B cell (primary cell): ENCODE results near the gene SMTN. TPM values are rescaled to one million over a fixed set of nuclear protein-coding genes. Genes with fewer than 3 reads are reported as not detected.

ENCODE experiments used
- ATAC-seq: fragments of 200-7000 bp; cut with Tn5 transposase; one replicate; pipeline ENCODE4 v1.10.0; 2021; ENCODE audit warnings: low read depth, mild to moderate bottlenecking, moderate number of reproducible peaks, moderate library complexity
- CTCF ChIA-PET: fragments of 350-600 bp; sonication (Branson Sonifier 250); formaldehyde crosslinking; loops from one replicate; lab custom pipeline; 2021; ENCODE audit warnings: antibody characterized with exemption, inconsistent platforms; lab: Charles Lee
- POLR2A ChIA-PET: fragments of 350-600 bp; sonication (Branson Sonifier 250); formaldehyde crosslinking; loops from one replicate; lab custom pipeline; 2021; ENCODE audit warnings: antibody characterized with exemption; lab: Charles Lee
- DNase-seq: peaks from one replicate; pipeline ENCODE4 v3.0.0; 2013
- H2AFZ ChIP-seq: 2 replicates; pipeline ENCODE4 v1.6.1; 2012; ENCODE audit warnings: mild to moderate bottlenecking, low read depth, low read length; ENCODE audit not compliant: insufficient read depth, poor library complexity, severe bottlenecking
- H3K27ac ChIP-seq, 2 donors: 1 replicate in 1 of 2; 2 replicates in 1 of 2; pipeline ENCODE4 v1.5.1; 2012 to 2013; ENCODE audit warnings: low read length in 2 of 2, mild to moderate bottlenecking in 2 of 2, moderate library complexity in 1 of 2
- H3K27me3 ChIP-seq, 4 experiments: fragments of 200-600 bp in 1 of 4; sonication (generic) in 1 of 4; replicated peaks in 1 of 4; 1 replicate in 2 of 4; 2 replicates in 2 of 4; pipeline versions ENCODE4 v1.6.1 to v1.7.0; 2013 to 2016; ENCODE audit warnings: low read length in 3 of 4, mild to moderate bottlenecking in 2 of 4, mixed read lengths in 1 of 4, moderate library complexity in 1 of 4; ENCODE audit not compliant: insufficient read depth in 4 of 4, control insufficient read depth in 3 of 4; ENCODE audit errors: control extremely low read depth in 1 of 4
- H3K36me3 ChIP-seq, 2 experiments: replicated peaks in 1 of 2; 1 replicate in 1 of 2; 2 replicates in 1 of 2; pipeline versions ENCODE4 v1.6.1 to v1.7.1; 2013; ENCODE audit warnings: low read length in 1 of 2; ENCODE audit not compliant: insufficient read depth in 2 of 2, control insufficient read depth in 1 of 2; ENCODE audit errors: control extremely low read depth in 1 of 2, extremely low read depth in 1 of 2
- H3K4me1 ChIP-seq, 2 donors: fragments of 200-600 bp in 1 of 2; sonication (generic) in 1 of 2; 1 replicate in 1 of 2; 2 replicates in 1 of 2; pipeline versions ENCODE4 v1.5.1 to v1.6.1; 2013 to 2017; ENCODE audit warnings: low read length in 2 of 2; ENCODE audit not compliant: control insufficient read depth in 2 of 2, insufficient read depth in 2 of 2
- H3K4me2 ChIP-seq: replicated peaks from 2 replicates; pipeline ENCODE3; 2012; ENCODE audit warnings: mild to moderate bottlenecking, low read depth, low read length; ENCODE audit not compliant: poor library complexity, severe bottlenecking
- H3K4me3 ChIP-seq, 5 experiments: fragments of 200-600 bp in 1 of 5; sonication (generic) in 1 of 5; 1 replicate in 3 of 5; 2 replicates in 2 of 5; pipeline versions ENCODE4 v1.5.1 to v1.7.0; 2011 to 2016; ENCODE audit warnings: low read length in 4 of 5, mild to moderate bottlenecking in 4 of 5, low read depth in 2 of 5, control low read depth in 1 of 5, moderate library complexity in 1 of 5; ENCODE audit not compliant: insufficient read depth in 1 of 5; ENCODE audit errors: control extremely low read depth in 1 of 5, extremely low read depth in 1 of 5
- H3K79me2 ChIP-seq: fragments of 200-600 bp; sonication (generic); one replicate; pipeline ENCODE4 v1.6.0; 2016; ENCODE audit warnings: low read length; ENCODE audit not compliant: control insufficient read depth, insufficient read depth
- H3K9ac ChIP-seq: fragments of 200-600 bp; sonication (generic); 2 replicates; pipeline ENCODE4 v1.6.1; 2017; ENCODE audit warnings: mild to moderate bottlenecking, low read length, moderate library complexity
- H3K9me3 ChIP-seq, 3 donors: one replicate each; pipeline versions ENCODE4 v1.6.1 to v1.7.1; 2013; ENCODE audit warnings: low read length in 2 of 3; ENCODE audit not compliant: control insufficient read depth in 2 of 3, insufficient read depth in 1 of 3; ENCODE audit errors: control extremely low read depth in 1 of 3
- H4K20me1 ChIP-seq: 2 replicates; pipeline ENCODE4 v1.6.0; 2012; ENCODE audit warnings: mild to moderate bottlenecking, low read length; ENCODE audit not compliant: insufficient read depth, control insufficient read depth, poor library complexity, severe bottlenecking
- H3K27ac Mint-ChIP-seq: one replicate; pipeline ENCODE4 v1.8.0; 2021; ENCODE audit warnings: mixed read lengths
- H3K27me3 Mint-ChIP-seq: one replicate; pipeline ENCODE4 v1.8.0; 2021; ENCODE audit warnings: mixed read lengths
- H3K4me1 Mint-ChIP-seq: one replicate; pipeline ENCODE4 v1.8.0; 2021; ENCODE audit warnings: mixed read lengths
- H3K4me3 Mint-ChIP-seq: one replicate; pipeline ENCODE4 v1.8.0; 2021; ENCODE audit warnings: mixed read lengths
- H3K9me3 Mint-ChIP-seq: one replicate; pipeline ENCODE4 v1.8.0; 2022; ENCODE audit warnings: mixed read lengths; ENCODE audit not compliant: insufficient read depth
- EZH2 ChIP-seq: IDR thresholded peaks from 2 replicates; pipeline ENCODE4 v1.6.1; 2012; ENCODE audit warnings: borderline replicate concordance, low read depth, mild to moderate bottlenecking, moderate library complexity, low read length; ENCODE audit not compliant: insufficient read depth, poor library complexity, severe bottlenecking
- WGBS: methylation state at CpG from one replicate; pipeline ENCODE4 v1.1.5; 2013; ENCODE audit warnings: missing lambda C conversion rate; ENCODE audit not compliant: insufficient coverage; 5-methylcytosine and 5-hydroxymethylcytosine counted together
- intact Hi-C: fragments of 100-400 bp; cut with micrococcal nuclease; formaldehyde crosslinking; loops from one replicate; pipeline ENCODE4 v1.10.0; 2022
- polyA plus RNA-seq: library from polyadenylated mRNA; depleted of rRNA; stranded (reverse); fragments of >200 nt; gene quantifications from 2 replicates; pipeline ENCODE4 v1.2.3, GENCODE V29; 2012
- total RNA-seq, 2 donors: library from RNA; stranded (reverse); fragments of 120-200 nt in 1 of 2; gene quantifications; 1 replicate in 1 of 2; 2 replicates in 1 of 2; pipeline versions ENCODE4 v1.2.3 to v1.2.4, GENCODE V29; 2013 to 2022
- TF ChIP-seq, protein P1 (sequence below): fragments of 200-600 bp; IDR thresholded peaks from one replicate; pipeline ENCODE4 v1.8.0; 2022; ENCODE audit warnings: antibody characterized with exemption, mild to moderate bottlenecking

Gene SMTN
- total and polyA plus RNA-seq, 2 donors (not counting 1 experiment from before 2014, with no cell fraction given), result 4.0 to 7.0 TPM

DNA sequence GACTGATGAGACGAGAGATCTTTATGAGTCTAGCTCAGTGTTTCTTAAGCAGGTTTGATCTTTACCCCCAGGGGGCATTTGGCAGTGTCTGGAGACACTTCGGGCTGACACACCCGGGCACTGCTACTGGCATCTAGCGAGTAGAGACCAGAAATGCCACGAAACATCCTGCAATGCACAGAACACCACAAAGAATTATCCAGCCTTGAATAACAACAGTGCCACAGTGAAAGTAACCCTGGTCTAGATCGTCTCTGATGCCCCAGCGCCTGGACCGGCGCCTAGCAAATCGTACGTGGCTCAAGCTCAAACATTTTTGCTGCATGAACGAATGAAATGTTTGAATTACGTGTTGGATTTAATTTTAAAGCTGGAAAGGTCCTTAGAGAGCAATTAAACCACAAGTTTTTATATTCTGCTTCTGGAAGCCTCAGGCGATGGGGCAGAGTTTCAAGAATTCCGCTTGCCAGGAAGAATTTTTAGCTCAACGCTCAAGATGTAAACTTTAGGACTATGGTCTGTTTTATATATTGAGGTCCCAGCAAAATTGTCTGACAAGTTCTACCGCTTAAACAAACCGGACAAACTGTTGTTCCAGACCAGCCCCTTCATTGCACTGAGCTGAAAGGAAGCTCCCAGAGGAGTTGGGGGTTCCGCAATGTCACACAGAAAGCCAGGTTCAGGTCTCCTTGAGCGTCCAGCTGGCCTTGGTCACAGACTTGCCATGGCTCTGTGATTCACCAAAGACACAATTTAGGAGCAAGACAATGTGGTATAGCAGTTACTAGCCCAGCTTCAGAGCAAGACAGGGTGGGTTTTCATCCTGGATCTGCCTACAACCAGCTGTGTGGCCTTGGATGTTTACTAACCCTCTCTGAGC is 44.2 kb upstream of the SMTN start:
- ChIA-PET CTCF (no interaction called here), POLR2A (no interaction called here)
- Histone ChIP-seq H3K36me3 (no peaks in the 10 kb centered on the region), H3K79me2 (no peaks in the 10 kb centered on the region), H4K20me1 (no peaks in the 10 kb centered on the region), H3K9me3 (no peaks in the 10 kb centered on the region), H3K4me3 (no peak overlapping the region), H3K4me2 (no peak overlapping the region), H3K27me3 (peaks cover 0 to 6% (median 0%) of the 10 kb centered on the region in 4 experiments), H2AFZ (no peak overlapping the region), H3K27ac (no peak overlapping the region), H3K4me1 (no peaks in the 10 kb centered on the region), H3K9ac (no peak overlapping the region)
- ATAC-seq, result no peak
- Mint-ChIP-seq H3K4me3 (no peak overlapping the region), H3K9me3 (no peaks in the 10 kb centered on the region), H3K4me1 (no peaks in the 10 kb centered on the region), H3K27ac (no peak overlapping the region), H3K27me3 (peaks cover 7% of the 10 kb centered on the region)
- DNase-seq, result no peak
- WGBS, result 91% methylated on average over 20 of the region's 20 CpGs
- intact Hi-C loops, result no loop called here
- TF ChIP-seq, protein P1, sequence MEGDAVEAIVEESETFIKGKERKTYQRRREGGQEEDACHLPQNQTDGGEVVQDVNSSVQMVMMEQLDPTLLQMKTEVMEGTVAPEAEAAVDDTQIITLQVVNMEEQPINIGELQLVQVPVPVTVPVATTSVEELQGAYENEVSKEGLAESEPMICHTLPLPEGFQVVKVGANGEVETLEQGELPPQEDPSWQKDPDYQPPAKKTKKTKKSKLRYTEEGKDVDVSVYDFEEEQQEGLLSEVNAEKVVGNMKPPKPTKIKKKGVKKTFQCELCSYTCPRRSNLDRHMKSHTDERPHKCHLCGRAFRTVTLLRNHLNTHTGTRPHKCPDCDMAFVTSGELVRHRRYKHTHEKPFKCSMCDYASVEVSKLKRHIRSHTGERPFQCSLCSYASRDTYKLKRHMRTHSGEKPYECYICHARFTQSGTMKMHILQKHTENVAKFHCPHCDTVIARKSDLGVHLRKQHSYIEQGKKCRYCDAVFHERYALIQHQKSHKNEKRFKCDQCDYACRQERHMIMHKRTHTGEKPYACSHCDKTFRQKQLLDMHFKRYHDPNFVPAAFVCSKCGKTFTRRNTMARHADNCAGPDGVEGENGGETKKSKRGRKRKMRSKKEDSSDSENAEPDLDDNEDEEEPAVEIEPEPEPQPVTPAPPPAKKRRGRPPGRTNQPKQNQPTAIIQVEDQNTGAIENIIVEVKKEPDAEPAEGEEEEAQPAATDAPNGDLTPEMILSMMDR, result no peak
- TF ChIP-seq EZH2, result no peak

DNA sequence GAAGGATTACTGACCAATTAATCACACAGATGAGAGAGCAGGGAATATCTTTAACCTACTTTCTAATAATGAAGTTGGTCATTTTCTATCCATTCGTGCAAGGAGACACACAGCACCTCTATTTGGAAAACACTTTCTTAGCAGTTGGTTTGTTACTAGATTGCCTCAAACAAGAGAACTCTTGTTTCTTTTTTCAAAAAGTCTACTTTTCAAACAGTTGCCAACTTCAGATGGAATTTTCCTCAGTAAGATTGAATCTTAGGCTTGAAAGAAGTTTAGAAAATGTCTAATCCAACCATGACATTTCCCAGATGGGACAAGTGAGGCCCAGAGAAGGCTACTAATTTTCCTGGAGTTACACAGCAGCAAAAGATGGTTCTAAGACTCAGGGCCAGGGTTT is 42.4 kb upstream of the SMTN start:
- Mint-ChIP-seq H3K27me3 (peaks cover 7% of the 10 kb centered on the region), H3K27ac (no peak overlapping the region)
- WGBS, result no CpG with 5 or more reads among the region's 1 CpG

More for the DNA sequence above, 42.4 kb upstream of the SMTN start:
- intact Hi-C loops, result no loop called here
- CTCF ChIA-PET, result no interaction called here
- POLR2A ChIA-PET, result no interaction called here
- Histone ChIP-seq H3K79me2 (no peaks in the 10 kb centered on the region), H2AFZ (no peak overlapping the region), H3K4me1 (no peaks in the 10 kb centered on the region), H3K36me3 (no peaks in the 10 kb centered on the region), H3K9ac (no peak overlapping the region), H3K27me3 (peaks cover 0 to 6% (median 0%) of the 10 kb centered on the region in 4 experiments), H3K4me2 (no peak overlapping the region), H3K27ac (no peak overlapping the region), H3K9me3 (no peaks in the 10 kb centered on the region), H4K20me1 (no peaks in the 10 kb centered on the region), H3K4me3 (no peak overlapping the region)
- ATAC-seq, result no peak
- no peak for TF ChIP-seq EZH2
- TF ChIP-seq, protein P1, result no peak
- Mint-ChIP-seq H3K9me3 (no peaks in the 10 kb centered on the region), H3K4me1 (no peaks in the 10 kb centered on the region), H3K4me3 (no peak overlapping the region)
- no peak for DNase-seq
